NCI-H748 (cell line): Measurements from ENCODE around the gene PATE3.

Source experiments
- DNase-seq: peaks from one replicate; lab custom pipeline; 2025; ENCODE audit not compliant: unreplicated experiment; lab: John Stamatoyannopoulos, UW

PATE3 gene, protein sequence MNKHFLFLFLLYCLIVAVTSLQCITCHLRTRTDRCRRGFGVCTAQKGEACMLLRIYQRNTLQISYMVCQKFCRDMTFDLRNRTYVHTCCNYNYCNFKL

DNA sequence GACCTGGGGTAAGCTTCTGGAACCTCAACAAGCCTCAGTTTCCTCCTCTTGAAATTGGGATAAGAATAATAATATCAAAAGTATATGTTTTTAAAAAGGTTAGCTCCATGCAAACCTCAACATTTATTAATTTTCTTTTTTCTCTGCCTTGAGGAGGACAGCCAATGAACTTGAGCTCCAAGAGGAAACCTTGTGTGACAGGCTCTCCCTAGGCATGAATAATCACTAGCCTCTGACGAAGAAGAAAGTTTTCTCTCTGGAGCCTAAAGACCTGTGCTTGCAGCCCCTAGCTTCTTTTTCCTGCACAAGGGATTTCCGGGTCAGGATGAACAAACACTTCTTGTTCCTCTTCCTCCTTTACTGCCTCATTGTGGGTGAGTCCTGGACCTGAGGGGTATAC lies at the start of gene PATE3:
PATE3 (plus strand) TSS at position 301 of the 400 bp plus-strand sequence; CDS start at position 326, 25 bp downstream.
- DNase-seq, result no peak

GRCh38 chr11:125740617-125741016 lies 47.3 kb upstream of the PATE3 start:
- no peak for DNase-seq

GRCh38 chr11:125743681-125744080 lies 44.2 kb upstream of the PATE3 start:
- no peak for DNase-seq

- DNase-seq, result no peak
Observed at GRCh38 chr11:125745979-125746378, 41.9 kb upstream of the PATE3 start, which contains the start of gene PATE1. Gene PATE1 (plus strand): TSS chr11:125746279. CDS start chr11:125746305, 26 bp downstream.

GRCh38 chr11:125750629-125751028 lies 37.3 kb upstream of the PATE3 start:
- DNase-seq, result no peak

DNA sequence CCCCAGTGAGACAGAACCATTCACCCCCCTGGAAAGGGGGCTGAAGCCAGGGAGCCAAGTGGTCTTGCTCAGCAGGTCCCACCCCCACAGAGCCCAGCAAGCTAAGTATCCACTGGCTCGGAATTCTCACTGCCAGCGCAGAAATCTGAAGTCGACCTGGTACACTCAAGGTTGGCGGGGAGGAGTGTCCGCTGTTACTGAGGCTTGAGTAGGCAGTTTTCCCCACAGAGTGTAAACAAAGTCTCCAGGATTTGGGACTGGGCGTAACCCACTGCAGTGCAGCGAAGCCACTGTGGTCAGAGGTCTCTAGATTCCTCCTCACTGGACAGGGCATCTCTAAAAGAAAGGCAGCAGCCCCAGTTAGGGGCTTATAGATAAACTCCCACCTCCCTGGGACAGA lies 31.9 kb upstream of the PATE3 start:
- no peak for DNase-seq

DNA sequence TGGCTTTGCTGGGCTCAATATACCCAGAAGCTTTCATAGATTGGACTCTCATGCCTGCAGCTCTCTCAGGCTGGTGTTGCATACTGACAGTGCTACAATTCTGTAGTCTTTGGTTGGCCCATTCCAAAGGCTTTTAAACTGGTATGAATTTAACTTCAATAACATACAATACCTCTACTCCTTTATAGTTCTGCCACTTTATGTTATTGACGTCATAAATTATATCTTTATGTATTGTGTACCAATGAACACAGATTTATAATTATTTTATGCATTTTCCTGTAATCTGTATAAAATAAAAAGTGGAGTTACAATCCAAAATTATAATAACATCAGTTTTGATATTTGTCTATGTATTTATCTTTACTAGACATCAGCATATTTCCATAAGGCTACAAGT lies 25.5 kb upstream of the PATE3 start:
- DNase-seq, result no peak

DNA sequence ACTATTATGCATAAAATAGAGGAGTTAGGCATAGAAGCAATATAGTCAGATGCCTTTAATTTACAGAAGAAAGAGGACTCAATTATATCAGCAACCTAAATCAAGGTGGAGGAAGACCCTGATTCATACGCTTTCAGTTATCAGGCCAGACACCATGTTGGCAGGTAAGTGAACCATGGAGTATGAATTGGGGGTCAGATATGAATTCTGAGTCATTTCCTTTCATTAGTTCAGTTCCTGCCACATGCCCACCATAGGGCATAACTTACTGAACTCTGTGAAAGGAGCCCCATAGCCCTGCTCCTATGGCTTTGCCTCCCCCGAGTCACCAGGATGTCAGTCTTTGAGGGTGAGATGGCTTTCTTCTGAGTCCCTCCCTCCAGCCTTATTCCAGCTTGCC lies 24.4 kb upstream of the PATE3 start:
- no peak for DNase-seq

DNA sequence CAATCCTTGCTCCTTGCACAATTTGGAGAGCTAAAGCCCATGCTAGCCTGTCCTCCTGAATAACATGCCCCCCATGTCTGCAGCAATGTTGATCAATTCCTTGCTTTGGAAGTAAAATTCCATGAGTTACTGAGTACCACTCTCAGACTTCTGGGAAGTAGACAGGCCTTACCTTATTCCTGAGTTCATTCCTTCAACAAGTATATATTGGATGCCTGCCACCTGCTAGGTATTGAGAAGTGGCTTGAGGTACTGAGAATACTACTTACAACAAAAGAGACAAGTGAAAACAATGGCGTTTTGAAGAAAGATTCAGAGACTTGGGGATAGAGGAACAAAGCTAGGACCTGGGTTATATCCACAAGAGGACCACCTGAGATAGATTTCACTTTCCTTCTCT lies 21.7 kb upstream of the PATE3 start:
- DNase-seq, result no peak

DNA sequence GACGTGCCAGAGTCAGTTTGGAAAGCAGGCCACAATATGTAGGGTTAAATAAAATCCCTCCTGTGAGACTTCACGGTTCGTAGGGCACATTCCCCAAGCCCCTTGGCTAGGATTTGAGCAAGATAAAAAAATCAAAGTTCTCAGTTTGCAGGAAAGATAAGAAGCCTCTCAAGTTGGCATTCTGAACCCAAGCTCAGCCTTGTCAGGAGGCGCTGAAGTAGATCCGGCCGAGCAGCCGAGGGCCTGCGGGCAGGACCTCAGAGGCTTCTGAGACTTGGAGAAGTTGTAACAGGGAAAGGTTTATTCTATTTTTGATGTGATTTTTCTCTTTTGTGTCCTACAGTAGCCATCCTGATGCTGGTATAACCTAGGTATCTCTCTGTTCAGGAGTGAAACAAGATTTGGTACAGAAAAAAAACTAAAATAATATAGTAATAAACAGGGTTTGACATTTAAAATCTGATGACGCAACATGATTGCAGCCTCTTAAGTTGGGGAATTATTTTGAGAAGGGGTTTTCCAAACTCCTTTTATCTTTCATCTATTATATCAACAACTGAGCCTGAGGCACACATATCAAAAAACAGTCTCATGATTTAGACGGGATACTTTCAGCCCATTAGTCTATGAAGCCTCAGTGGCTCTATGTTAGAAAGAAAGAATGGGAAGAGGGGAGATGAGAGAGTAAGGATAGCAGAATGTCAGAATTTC lies 19.4 kb upstream of the PATE3 start:
- no peak for DNase-seq

DNA sequence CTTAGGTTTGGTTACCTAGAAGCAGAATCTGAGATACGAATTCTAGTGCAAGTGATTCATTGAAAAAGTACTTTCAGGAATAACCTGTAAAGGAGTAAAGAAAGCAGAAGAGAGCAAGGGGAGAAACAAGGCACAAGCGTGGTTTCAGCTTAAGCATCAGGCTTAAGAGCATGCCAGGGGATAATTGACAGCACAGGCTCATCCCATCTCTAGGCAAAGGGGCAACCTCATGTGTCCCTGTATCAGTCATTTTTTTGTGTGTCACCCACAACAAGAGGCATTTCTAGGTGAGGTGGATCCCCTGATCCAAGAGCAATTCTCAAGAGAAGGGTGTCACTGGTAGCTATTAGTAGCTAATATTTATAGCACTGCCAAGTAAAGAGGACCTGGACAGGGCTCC lies 17.3 kb upstream of the PATE3 start:
- DNase-seq, result no peak

- no peak for DNase-seq
Observed at GRCh38 chr11:125772834-125773505, 15.0 kb upstream of the PATE3 start.

GRCh38 chr11:125773516-125773915 lies 14.4 kb upstream of the PATE3 start:
- DNase-seq, result no peak

- DNase-seq, result peak; percentile 1
Observed at GRCh38 chr11:125777309-125777708, 10.6 kb upstream of the PATE3 start.

- no peak for DNase-seq
Observed at GRCh38 chr11:125778728-125779127, 9.2 kb upstream of the PATE3 start, which contains the start of gene PATE2. Gene PATE2 (minus strand): TSS chr11:125778828. CDS start chr11:125778773, 55 bp downstream.

- DNase-seq, result no peak
Observed at GRCh38 chr11:125784678-125785077, 3.2 kb upstream of the PATE3 start.

DNA sequence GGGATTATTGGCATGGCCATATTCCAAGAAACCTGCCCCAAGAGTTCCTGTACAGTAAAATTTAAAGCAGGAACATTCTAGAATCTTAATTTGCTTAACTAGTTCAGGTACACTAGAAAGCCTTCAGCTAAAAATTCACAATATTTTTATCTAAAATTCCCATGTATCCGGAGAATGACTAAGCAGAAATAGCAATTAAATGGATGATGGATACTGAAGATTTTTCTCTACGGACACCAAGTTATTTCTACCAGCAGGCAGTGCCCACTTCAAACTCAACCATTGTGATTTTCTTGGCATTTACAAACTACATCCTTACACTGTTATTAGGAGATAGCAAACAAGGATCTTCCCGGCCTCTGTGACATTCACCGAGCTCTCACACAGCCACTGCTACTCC lies 2.9 kb downstream of the PATE3 start:
- no peak for DNase-seq

- no peak for DNase-seq
Observed at GRCh38 chr11:125797641-125798040, 9.7 kb downstream of the PATE3 start.

DNA sequence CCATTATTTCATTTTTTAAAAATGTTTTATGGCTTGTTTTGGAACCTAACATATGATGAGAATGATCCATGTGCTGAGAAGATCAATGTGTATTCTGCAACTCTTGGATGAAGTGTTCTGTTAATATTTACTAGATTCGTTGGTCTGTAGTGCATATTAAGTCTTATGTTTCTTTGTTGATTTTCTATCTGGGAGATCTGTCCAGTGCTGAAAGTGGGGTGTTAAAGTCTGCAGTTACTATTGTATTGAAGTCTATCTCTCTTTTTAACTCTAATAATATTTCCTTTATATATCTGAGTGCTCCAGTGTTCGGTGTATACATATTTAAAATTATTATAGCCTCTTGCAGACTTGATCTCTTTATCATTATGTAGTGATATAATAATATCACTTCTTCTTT lies 11.9 kb downstream of the PATE3 start:
- DNase-seq, result no peak

DNA sequence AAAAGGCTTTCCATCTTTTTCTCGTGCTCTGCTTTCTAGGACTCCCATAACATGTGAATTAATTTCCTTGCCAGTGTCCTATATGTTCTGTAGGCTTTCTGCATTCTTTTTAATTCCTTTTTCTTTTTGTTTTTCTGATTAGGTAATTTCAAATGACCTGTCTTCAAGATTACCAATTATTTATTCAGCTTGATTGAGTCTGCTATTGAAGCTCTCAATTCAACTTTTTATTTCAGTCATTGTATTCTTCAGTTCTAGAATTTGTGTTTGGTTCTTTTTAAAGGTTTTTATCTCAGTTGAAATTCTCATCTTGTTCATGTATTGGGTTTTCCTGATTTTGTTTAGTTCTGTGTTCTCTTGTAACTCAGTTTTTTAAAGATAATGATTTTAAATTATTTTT lies 14.5 kb downstream of the PATE3 start:
- no peak for DNase-seq

- DNase-seq, result no peak
Observed at GRCh38 chr11:125807909-125808308, 20.0 kb downstream of the PATE3 start.

GRCh38 chr11:125833016-125833415 lies 45.1 kb downstream of the PATE3 start, which contains the start of gene PATE4:
Gene PATE4 (plus strand): TSS chr11:125833316. CDS start chr11:125833360, 44 bp downstream.
- no peak for DNase-seq
